Measurements from ENCODE around the gene NDUFA11.
"Not testable (repeated sequence)": the region's sequence is repeated elsewhere in the genome, so short reads cannot be mapped to it uniquely, and the experiment has no call there.

NDUFA11 gene

GRCh38 chr19:5863030-5863665 lies 40.4 kb downstream of the NDUFA11 start:
- no peak for DNase-seq

DNA sequence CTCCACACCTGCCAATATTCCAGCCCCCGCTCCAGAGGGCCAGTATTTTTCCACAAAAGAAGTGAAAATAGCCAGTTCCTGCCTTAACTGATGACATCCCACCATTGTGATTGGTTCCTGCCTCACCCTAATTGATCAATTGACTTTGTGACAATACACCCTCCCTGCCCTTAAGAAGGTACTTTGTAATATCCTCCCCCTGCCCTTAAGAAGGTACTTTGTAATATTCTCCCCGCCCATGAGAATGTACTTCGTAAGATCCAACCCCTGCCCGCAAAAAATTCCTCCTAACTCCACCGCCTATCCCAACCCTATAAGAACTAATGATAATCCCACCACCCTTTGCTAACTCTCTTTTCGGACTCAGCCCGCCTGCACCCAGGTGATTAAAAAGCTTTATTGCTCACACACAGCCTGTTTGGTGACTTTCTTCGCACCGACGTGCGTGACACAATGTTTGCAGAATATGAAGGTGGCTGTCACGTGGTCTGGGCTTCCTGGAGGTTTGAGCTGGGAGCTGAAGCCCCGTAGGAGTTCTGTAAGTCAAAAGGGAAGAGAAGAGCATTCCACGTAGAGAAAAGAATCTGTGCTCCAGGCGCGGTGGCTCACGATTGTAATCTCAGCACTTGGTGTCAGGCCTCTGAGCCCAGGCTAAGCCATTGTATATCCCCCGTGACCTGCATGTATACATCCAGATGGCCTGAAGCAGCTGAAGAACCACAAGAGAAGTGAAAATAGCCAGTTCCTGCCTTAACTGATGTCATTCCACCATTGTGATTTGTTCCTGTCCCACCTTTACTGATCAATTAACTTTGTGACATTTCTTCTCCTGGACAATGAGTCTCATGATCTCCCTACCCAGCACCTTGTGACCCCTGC lies 46.1 kb downstream of the NDUFA11 start:
- no peak for DNase-seq

GRCh38 chr19:5855151-5855550 lies 48.4 kb downstream of the NDUFA11 start:
- not testable (repeated sequence) for DNase-seq

- DNase-seq, result not testable (repeated sequence)
Measured at GRCh38 chr19:5854121-5854520, 49.5 kb downstream of the NDUFA11 start.

DNA sequence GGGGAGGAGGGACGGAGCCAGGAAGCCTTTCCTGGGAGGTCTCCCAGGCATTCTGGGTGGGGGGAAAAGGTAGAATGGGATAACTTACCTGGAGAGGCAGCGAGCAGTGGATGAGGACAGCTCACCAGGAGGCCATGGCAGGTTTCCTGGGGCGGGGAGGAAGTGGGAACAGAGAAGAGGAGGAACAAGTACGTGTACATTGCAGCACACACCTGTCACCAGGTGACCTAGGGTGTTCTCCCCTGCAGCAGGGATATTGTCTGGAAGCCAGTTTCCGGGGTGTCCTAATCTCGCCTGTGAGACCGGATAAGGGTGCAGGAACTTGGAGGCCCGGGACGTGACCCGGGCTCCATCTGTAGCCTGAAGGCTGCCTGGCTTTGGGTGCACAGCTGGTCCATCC lies 52.3 kb downstream of the NDUFA11 start, which contains the start of gene FUT3:
TSS of gene FUT3 (minus strand) at position 148 of the 400 bp plus-strand sequence.
- DNase-seq, result no peak

GRCh38 chr19:5850743-5851293 lies 52.8 kb downstream of the NDUFA11 start:
- peak in 2 of 58 donors; percentile 15 to 22 for DNase-seq

- DNase-seq, result no peak
Measured at GRCh38 chr19:5850189-5850588, 53.4 kb downstream of the NDUFA11 start.

DNA sequence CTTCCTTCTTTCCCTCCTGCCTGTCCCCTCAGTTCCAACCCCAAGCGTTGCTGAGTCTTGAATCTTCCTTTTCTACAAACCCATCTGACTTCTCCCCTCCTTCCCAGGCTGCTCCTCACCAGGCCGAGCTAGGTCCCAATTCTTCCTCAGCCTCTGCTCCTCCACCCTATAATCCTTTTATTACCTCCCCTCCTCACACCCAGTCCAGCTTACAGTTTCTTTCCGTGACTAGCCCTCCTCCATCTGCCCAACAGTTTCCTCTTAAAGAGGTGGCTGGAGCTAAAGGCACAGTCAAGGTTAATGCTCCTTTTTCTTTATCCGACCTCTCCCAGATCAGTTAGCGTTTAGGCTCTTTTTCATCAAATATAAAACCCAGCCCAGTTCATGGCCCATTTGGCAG lies 55.0 kb downstream of the NDUFA11 start:
- not testable (repeated sequence) for DNase-seq

- DNase-seq, result not testable (repeated sequence)
Measured at GRCh38 chr19:5847846-5848245, 55.7 kb downstream of the NDUFA11 start.
